OCI-LY7 (cell line): ENCODE measurements around the gene CAPZB. TPM values are rescaled to one million over a fixed set of nuclear protein-coding genes. Genes with fewer than 3 reads are reported as not detected.

Experiments
- BruUV-seq: library from RNA; stranded (reverse); fragments of 400-500 nt; replicated peaks from 2 replicates; lab custom pipeline; 2021; lab: Mats Ljungman, UMichigan
- CTCF ChIA-PET: fragments of 300-600 bp; sonication (Branson Sonifier 250); formaldehyde crosslinking; loops from one replicate; lab custom pipeline; 2022; ENCODE audit warnings: antibody characterized with exemption; ENCODE audit not compliant: unreplicated experiment; lab: Charles Lee
- POLR2A ChIA-PET: fragments of 300-600 bp; sonication (Branson Sonifier 250); formaldehyde crosslinking; loops from one replicate; lab custom pipeline; 2022; ENCODE audit warnings: antibody characterized with exemption; lab: Charles Lee
- DNase-seq: peaks from one replicate; pipeline ENCODE4 v3.0.0-alpha.2; 2015; ENCODE audit warnings: low spot score
- H2AFZ ChIP-seq: fragments of 200-600 bp; sonication (generic), shearing (Covaris generic); 2 replicates; pipeline ENCODE4 v1.6.1; 2014; ENCODE audit warnings: mild to moderate bottlenecking, antibody characterized with exemption, low read length, moderate library complexity
- H3K27ac ChIP-seq: fragments of 200-600 bp; sonication (generic); 2 replicates; pipeline ENCODE4 v1.5.1; 2014; ENCODE audit warnings: mixed run types, low read depth, mild to moderate bottlenecking, moderate library complexity, low read length, inconsistent platforms; ENCODE audit not compliant: poor library complexity, severe bottlenecking
- H3K36me3 ChIP-seq: fragments of 200-600 bp; sonication (generic); 2 replicates; pipeline ENCODE4 v1.6.1; 2014; ENCODE audit warnings: mild to moderate bottlenecking, antibody characterized with exemption, low read length, moderate library complexity, mixed read lengths; ENCODE audit not compliant: insufficient read depth
- H3K4me1 ChIP-seq: fragments of 200-600 bp; sonication (generic); 2 replicates; pipeline ENCODE4 v1.5.1; 2014; ENCODE audit warnings: mild to moderate bottlenecking, low read length; ENCODE audit not compliant: insufficient read depth, poor library complexity, severe bottlenecking
- H3K4me2 ChIP-seq: fragments of 200-600 bp; sonication (generic); 2 replicates; pipeline ENCODE4 v1.6.1; 2014; ENCODE audit warnings: mild to moderate bottlenecking, low read length
- H3K4me3 ChIP-seq: fragments of 200-600 bp; sonication (generic); 2 replicates; pipeline ENCODE4 v1.5.1; 2014; ENCODE audit warnings: mild to moderate bottlenecking, low read depth, low read length; ENCODE audit not compliant: poor library complexity, severe bottlenecking
- H3K79me2 ChIP-seq: fragments of 200-600 bp; sonication (generic); 2 replicates; pipeline ENCODE4 v1.6.1; 2016; ENCODE audit warnings: low read depth, mild to moderate bottlenecking, low read length, moderate library complexity, mixed read lengths; ENCODE audit not compliant: insufficient read depth
- H3K9me2 ChIP-seq: fragments of 200-600 bp; sonication (generic); 2 replicates; pipeline ENCODE4 v1.6.1; 2016; ENCODE audit warnings: mild to moderate bottlenecking, low read length, mixed read lengths; ENCODE audit not compliant: insufficient read depth
- H3K9me3 ChIP-seq: fragments of 200-600 bp; sonication (generic); 2 replicates; pipeline ENCODE4 v1.6.1; 2014; ENCODE audit warnings: mild to moderate bottlenecking, mixed run types, low read length, mixed read lengths
- H4K20me1 ChIP-seq: fragments of 200-600 bp; sonication (generic); 2 replicates; pipeline ENCODE4 v1.6.1; 2014; ENCODE audit warnings: mild to moderate bottlenecking, antibody characterized with exemption, low read length, moderate library complexity, mixed read lengths; ENCODE audit not compliant: insufficient read depth
- EZH2phosphoT487 ChIP-seq: fragments of 200-600 bp; sonication (generic); IDR thresholded peaks from 2 replicates; pipeline ENCODE4 v1.6.1; 2018; ENCODE audit warnings: low read depth, borderline replicate concordance, mild to moderate bottlenecking, mixed run types, antibody characterized with exemption, low read length, moderate library complexity, mixed read lengths
- intact Hi-C: fragments of 100-400 bp; cut with micrococcal nuclease; formaldehyde crosslinking; loops from one replicate; pipeline ENCODE4 v1.10.0; 2022; ENCODE audit not compliant: unreplicated experiment
- total RNA-seq, 2 experiments: library from RNA; depleted of rRNA in 1 of 2; stranded (reverse); fragments of >200 nt in 1 of 2; shearing (Covaris generic) in 1 of 2; gene quantifications; 2 replicates each; pipeline ENCODE4 v1.2.3, GENCODE V29; 2014 to 2022
- TF ChIP-seq, protein P1 (sequence below): fragments of 200-600 bp; sonication (generic); conservative IDR thresholded peaks from 2 replicates; pipeline ENCODE4 v1.5.1; 2014; ENCODE audit warnings: mild to moderate bottlenecking, antibody characterized with exemption, low read length, moderate library complexity, mixed read lengths

The CAPZB gene
- total RNA-seq, 2 experiments from 2014 or later = 61.3 to 187 TPM

DNA sequence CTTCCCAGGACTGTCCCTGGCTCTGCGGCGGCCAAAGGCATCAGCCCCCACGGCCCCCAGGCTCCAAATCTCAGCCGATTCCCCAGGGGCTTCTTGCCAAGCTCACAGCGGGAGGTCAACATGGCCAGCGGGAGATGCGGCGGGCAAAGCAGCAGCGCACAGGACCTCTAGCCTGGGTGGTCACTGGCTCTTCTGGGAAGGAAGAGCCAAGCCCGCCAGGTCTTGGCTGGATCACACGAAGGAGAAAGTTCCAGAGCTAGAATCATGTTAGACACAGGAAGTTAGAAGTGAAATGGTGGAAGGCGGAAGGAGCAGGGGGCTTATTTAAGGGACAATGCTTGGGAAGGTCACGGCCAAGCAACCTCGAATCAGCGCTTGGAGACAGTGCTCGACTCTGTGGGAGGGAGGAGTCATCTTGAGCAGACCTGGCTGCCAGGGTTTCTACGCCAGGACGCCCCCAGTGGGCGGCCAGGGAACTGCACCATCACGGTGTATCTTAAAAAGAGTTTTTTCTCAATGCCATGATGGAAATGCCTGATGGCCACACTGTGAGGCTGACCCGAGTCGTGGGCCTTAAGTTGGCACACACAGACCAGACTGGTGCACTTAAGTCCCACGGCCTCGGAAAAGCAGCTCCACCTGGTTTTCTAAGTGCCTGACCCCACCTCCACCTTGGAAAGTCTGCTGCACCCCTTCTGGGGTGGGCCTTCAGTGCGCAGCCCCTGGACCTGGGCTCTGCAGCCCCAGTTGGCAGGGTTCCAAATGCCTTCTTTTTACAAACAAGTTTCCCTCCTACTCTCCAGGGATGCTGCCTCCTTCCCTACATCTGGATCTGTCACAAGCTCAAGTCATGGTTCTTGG lies 143.9 kb downstream of the CAPZB start:
- Histone ChIP-seq H3K36me3 (peaks cover 11% of the 10 kb centered on the region; the same call in 1 of the 2 replicates), H3K79me2 (no peaks in the 10 kb centered on the region), H3K4me2 (no peak overlapping the region), H3K9me3 (no peaks in the 10 kb centered on the region), H3K9me2 (no peaks in the 10 kb centered on the region), H3K4me1 (no peaks in the 10 kb centered on the region), H3K4me3 (no peak overlapping the region), H4K20me1 (no peaks in the 10 kb centered on the region), H3K27ac (no peak overlapping the region), H2AFZ (no peak overlapping the region)
- peak; percentile 75 for DNase-seq
- intact Hi-C loops = loop anchor here (1.0 kb wide), 1 partner anchor 26 kb away; no protein-coding TSS in a partner anchor
- ChIA-PET POLR2A (no interaction called here), CTCF (interaction anchor here (0.6 kb wide), 2 partner anchors 24 to 342 kb away, joined by 4 read pairs; no protein-coding TSS in a partner anchor)
- BruUV-seq = no TSS peak
- TF ChIP-seq, protein P1, sequence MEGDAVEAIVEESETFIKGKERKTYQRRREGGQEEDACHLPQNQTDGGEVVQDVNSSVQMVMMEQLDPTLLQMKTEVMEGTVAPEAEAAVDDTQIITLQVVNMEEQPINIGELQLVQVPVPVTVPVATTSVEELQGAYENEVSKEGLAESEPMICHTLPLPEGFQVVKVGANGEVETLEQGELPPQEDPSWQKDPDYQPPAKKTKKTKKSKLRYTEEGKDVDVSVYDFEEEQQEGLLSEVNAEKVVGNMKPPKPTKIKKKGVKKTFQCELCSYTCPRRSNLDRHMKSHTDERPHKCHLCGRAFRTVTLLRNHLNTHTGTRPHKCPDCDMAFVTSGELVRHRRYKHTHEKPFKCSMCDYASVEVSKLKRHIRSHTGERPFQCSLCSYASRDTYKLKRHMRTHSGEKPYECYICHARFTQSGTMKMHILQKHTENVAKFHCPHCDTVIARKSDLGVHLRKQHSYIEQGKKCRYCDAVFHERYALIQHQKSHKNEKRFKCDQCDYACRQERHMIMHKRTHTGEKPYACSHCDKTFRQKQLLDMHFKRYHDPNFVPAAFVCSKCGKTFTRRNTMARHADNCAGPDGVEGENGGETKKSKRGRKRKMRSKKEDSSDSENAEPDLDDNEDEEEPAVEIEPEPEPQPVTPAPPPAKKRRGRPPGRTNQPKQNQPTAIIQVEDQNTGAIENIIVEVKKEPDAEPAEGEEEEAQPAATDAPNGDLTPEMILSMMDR = peak; percentile 88
- TF ChIP-seq EZH2phosphoT487 = no peak

DNA sequence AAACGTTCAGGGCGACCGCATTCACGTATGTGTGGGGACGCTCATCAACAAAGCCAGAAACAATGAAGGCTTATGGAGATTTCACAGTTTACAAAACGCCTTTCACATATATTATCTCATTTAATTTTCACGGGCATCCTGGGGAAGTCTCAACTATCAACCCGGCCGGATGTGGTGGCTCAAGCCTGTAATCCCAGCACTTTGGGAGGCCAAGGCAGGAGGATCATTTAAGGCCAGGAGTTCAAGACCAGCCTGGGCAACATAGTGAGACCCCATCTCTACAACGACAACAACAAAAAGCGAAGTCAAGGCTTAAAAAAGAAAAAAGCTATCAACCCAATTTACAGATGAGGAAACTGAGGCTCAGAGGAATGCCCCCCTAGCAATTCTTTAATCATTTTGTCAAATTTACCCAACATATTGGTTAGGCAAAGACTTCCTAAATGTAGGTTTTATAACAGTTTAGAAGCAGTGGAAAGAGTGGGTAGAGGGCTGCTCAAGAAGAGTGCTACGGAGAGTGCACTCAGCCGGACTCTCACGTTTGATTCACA lies 144.9 kb downstream of the CAPZB start:
- peaks cover 11% of the 10 kb centered on the region; the same call in 1 of the 2 replicates for H3K36me3 ChIP-seq
- POLR2A ChIA-PET = no interaction called here
- H3K4me2 ChIP-seq = no peak overlapping the region
- intact Hi-C loops = no loop called here
- no peaks in the 10 kb centered on the region for H3K79me2 ChIP-seq
- no peaks in the 10 kb centered on the region for H3K4me1 ChIP-seq
- no peak overlapping the region for H3K27ac ChIP-seq
- CTCF ChIA-PET = no interaction called here
- no peaks in the 10 kb centered on the region for H3K9me3 ChIP-seq
- no peak for TF ChIP-seq EZH2phosphoT487
- TF ChIP-seq, protein P1 = no peak
- H3K4me3 ChIP-seq = no peak overlapping the region
- no TSS peak for BruUV-seq
- no peak overlapping the region for H2AFZ ChIP-seq
- no peaks in the 10 kb centered on the region for H4K20me1 ChIP-seq
- no peaks in the 10 kb centered on the region for H3K9me2 ChIP-seq
- no peak for DNase-seq
